ENCODE measurements around the gene TRIM33.

DNA sequence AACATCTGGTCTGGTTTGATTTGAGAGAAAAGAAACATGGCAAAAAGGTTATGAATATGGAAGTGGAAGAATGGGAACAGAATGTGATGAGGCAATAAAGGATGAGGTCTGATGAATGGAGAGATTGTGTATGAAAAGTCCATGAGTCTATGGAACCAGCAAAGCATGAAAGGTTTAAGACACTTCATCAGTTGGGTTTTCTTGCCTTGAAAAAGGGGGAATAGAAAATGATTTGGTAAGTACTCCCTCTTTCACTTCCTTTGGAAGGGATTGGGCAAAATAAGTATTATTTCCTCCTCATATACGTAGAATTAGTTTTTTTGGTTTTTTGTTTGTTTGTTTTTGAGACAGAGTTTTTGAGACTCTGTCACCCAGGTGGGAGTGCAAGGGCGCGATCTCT, 155.8 kb downstream of the TRIM33 start:
- TF ChIP-seq CTCF (IDR thresholded peaks at IDR 0.05) (no peak), POLR2AphosphoS5 (IDR thresholded peaks at IDR 0.05) (no peak)

Data from gastroesophageal sphincter (tissue), 3 donors.